Hepatocyte (in vitro differentiated cells): ENCODE results near the gene HCAR1.

Source experiments
- EZH2 ChIP-seq: fragments of 200-600 bp; sonication (generic); IDR thresholded peaks from 2 replicates; pipeline ENCODE4 v1.6.1; 2016; ENCODE audit warnings: antibody characterized with exemption, mild to moderate bottlenecking, borderline replicate concordance
- EZH2phosphoT487 ChIP-seq: fragments of 200-600 bp; sonication (generic); IDR thresholded peaks from one replicate; pipeline ENCODE4 v1.6.1; 2018; ENCODE audit warnings: antibody characterized with exemption, mild to moderate bottlenecking, low read depth, moderate library complexity; ENCODE audit not compliant: unreplicated experiment, severe bottlenecking
- TF ChIP-seq, protein P1 (sequence below): fragments of 200-600 bp; sonication (generic); IDR thresholded peaks from 2 replicates; pipeline ENCODE4 v1.5.1; 2016; ENCODE audit warnings: antibody characterized with exemption, mild to moderate bottlenecking; ENCODE audit not compliant: poor library complexity

DNA sequence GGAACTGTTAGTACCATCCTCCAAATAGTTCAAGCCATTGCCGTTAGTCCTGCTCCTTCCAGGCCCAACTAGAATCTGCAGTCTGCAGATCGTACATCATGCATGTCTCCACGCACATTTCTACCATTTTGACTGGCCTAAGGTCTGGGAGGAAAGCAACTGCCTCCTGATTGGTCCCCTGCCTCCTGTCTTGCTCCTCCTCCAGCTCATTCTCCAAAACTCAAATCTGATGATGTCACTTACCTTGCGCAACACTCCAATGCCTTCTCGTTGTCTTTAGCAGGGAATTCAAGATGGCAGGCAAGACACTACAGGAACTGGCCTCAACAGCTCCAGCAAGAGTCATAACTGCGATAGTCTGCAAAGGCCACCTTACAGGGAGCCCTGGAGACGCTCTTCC is 9.7 kb upstream of the HCAR1 start:
- TF ChIP-seq, protein P1, sequence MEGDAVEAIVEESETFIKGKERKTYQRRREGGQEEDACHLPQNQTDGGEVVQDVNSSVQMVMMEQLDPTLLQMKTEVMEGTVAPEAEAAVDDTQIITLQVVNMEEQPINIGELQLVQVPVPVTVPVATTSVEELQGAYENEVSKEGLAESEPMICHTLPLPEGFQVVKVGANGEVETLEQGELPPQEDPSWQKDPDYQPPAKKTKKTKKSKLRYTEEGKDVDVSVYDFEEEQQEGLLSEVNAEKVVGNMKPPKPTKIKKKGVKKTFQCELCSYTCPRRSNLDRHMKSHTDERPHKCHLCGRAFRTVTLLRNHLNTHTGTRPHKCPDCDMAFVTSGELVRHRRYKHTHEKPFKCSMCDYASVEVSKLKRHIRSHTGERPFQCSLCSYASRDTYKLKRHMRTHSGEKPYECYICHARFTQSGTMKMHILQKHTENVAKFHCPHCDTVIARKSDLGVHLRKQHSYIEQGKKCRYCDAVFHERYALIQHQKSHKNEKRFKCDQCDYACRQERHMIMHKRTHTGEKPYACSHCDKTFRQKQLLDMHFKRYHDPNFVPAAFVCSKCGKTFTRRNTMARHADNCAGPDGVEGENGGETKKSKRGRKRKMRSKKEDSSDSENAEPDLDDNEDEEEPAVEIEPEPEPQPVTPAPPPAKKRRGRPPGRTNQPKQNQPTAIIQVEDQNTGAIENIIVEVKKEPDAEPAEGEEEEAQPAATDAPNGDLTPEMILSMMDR = no peak
- TF ChIP-seq EZH2phosphoT487 (no peak), EZH2 (no peak)
